GM19025 (cell line): ENCODE measurements around the gene LRRC25.
A peak's percentile ranks its signal among the peaks of the same experiment; 100 is the strongest.
"Not testable (repeated sequence)": the region's sequence is repeated elsewhere in the genome, so short reads cannot be mapped to it uniquely, and the experiment has no call there.

Experiments used
- ATAC-seq: cut with Tn5 transposase; IDR thresholded peaks from one replicate; pipeline ENCODE4 v1.9.1; 2021; ENCODE audit warnings: mild to moderate bottlenecking, low read depth, moderate library complexity; ENCODE audit not compliant: unreplicated experiment

Gene LRRC25

GRCh38 chr19:18385675-18386542 lies 11.5 kb downstream of the LRRC25 start, which contains the start of gene GDF15:
Gene GDF15, plus strand, starts transcription at chr19:18386158. Its CDS starts 32 bp downstream, at chr19:18386190.
- no peak for ATAC-seq

DNA sequence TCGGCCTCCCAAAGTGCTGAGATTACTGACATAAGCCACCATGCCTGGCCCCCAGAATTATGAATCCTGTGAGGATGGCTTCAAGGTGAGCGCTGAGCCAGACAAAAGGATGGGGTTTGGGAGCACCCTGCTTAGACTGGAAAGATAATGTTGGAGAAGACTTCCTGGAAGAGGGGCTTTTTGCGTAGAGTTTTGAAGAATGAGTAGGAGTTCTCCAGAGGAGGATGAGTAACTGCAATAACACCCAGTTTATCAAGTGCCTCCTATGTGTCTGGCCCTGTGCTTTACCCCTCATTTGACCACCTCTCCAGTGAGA lies 12.1 kb downstream of the LRRC25 start:
- ATAC-seq, result no peak

- ATAC-seq, result no peak
These were observed 12.6 kb downstream of the LRRC25 start for GRCh38 chr19:18384775-18385174.

DNA sequence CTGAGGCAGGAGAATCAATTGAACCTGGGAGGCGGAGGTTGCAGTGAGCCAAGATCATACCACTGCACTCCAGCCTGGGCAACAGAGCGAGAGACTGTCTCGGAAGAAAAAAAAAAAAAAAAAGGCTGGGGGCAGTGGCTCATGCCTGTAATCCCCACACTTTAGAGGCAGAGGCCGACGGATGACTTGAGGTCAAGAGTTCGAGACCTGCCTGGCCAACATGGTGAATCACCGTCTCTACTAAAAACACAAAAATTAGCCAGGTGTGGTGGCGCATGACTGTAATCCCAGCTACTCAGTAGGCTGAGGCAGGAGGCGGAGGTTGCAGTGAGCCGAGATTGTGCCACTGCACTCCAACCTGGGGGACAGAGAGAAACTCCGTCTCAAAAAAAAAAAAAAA lies 13.8 kb downstream of the LRRC25 start:
- ATAC-seq, result not testable (repeated sequence)

DNA sequence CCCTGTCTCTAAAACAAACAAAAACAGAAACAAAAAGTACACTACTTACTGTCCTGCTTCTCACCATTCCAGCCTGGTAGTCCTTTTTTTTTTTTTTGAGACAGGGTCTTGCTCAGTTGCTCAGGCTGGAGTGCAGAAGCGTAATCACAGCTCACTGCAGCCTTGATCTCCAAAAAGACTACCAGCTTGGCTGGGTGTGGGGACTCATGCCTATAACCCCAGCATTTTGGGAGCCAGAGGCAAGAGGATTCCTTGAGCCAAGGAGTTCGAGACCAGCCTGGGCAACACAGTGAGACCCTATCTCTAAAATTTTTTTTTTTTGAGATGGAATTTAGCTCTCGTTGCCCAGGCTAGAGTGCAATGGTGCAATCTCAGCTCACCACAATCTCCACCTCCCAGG lies 16.6 kb downstream of the LRRC25 start:
- no peak for ATAC-seq

GRCh38 chr19:18379803-18380747 lies 17.3 kb downstream of the LRRC25 start:
- ATAC-seq, result no peak

DNA sequence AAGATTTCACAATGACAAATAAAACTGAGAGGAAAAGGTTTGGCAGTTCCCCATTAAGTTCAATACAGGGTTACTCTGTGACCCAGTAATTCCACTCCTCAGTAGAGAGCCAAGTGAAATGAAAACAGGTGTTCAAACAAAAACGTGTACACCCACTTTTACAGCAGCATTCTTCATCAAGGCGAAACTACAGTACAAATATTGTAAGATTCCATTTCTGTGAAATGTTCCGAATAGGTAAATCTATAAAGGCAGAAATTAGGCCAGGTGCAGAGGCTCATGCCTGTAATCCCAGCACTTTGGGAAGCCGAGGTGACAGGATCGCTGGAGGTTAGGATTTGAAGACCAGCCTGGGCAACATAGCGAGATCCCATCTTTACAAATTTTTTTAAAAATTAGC lies 20.4 kb downstream of the LRRC25 start:
- ATAC-seq, result no peak

DNA sequence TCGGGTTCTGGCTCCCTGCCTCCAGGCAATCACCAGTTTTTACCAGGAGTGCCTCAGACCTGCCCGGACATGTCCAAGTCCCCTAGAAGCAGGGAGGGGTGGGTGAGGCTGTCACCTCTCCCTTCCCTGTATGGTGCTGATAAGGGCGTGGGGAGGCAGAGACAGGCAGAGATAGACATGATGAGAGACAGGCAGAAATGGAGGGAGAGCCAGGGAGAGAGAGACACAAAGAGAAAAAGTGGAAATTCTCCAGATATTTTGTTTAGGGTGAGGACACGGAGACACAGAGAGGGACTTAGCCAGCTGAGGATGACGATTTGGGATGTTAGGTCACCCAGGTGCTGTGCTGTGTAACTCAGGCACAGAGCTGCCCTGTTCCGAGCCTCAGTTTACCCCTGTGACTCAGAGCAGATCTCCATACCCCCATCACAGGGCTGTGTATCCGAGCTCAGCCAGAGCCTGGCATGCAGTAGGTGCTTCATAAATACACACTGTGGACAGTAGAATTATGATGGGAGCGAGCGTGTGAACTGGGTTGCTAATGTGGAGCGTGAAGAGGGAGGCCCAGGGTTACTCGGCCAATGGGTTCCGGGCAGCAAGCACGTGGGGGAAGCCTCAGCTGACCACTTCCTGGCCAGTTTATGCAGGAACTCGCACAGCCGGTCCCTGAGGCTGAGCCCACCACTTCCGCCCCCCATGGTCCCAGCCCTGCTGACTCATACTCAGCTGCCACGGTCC lies 23.4 kb downstream of the LRRC25 start:
- peak; percentile 85 for ATAC-seq

- ATAC-seq, result no peak
These were observed 24.0 kb downstream of the LRRC25 start for GRCh38 chr19:18373407-18373891.

DNA sequence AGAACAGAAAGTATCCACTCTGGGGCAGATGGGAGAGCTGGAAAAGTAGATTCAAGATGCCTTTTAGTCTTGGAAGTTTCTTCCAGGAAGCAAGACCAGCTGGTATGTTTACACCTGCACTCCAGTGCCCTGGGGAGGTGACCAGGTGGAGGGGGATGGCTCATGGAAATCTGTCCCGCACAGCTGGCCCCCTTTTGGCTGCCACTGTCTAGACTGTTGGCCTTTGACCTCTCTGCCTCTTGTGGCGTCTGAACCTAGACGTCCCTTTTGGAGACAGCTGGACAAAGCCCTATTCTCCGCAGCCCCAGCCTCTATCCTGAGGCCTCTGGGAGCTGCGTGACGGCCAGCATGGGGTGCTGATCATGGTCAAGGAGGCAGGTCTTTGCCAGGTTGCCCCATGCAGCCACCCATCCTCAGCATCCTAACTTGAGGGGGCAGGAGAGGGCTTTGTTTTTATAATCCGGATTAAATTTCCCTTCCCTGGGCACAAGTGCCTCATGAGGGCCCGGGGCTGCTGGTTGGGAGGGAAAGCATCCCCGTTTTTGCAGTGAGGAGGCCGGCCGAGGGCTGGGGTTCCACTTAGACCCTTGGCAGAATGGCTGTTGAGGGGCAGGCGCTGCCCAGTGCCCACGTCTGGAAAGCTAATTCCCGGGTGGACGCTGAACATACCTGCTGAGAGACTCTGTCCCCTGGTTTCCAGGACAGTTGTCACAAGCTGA lies 28.8 kb downstream of the LRRC25 start:
- ATAC-seq, result no peak

- ATAC-seq, result no peak
These were observed 31.4 kb downstream of the LRRC25 start for GRCh38 chr19:18366021-18366435.

GRCh38 chr19:18364826-18365528 lies 32.4 kb downstream of the LRRC25 start:
- ATAC-seq, result no peak

DNA sequence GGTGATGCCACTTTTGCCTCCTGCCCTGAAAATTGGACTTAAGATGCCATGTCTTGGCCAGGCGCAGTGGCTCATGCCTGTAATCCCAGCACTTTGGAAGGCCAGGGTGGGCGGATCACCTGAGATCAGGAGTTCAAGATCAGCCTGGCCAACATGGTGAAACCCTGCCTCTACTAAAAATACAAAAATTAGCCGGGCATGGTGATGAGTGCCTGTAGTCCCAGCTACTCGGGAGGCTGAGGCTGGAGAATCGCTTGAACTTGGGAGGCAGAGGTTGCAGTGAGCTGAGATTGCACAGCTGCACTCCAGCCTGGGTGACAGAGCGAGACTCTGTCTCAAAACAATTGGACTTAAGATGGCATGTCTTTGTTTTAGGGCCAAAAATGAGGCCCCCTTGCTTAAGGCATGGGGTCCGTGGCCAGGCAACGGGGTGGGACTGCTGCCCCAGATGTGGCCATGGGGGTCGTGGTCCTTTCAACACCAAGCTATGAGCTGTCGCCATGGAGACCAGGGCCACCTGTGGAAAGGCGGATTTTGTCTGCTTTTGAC lies 33.1 kb downstream of the LRRC25 start:
- ATAC-seq, result not testable (repeated sequence)

- no peak for ATAC-seq
These were observed 33.6 kb downstream of the LRRC25 start for GRCh38 chr19:18363787-18364186.

GRCh38 chr19:18362934-18363542 lies 34.4 kb downstream of the LRRC25 start:
- ATAC-seq, result no peak

GRCh38 chr19:18361646-18362045 lies 35.8 kb downstream of the LRRC25 start:
- ATAC-seq, result no peak

GRCh38 chr19:18357041-18357440 lies 40.4 kb downstream of the LRRC25 start:
- ATAC-seq, result no peak

DNA sequence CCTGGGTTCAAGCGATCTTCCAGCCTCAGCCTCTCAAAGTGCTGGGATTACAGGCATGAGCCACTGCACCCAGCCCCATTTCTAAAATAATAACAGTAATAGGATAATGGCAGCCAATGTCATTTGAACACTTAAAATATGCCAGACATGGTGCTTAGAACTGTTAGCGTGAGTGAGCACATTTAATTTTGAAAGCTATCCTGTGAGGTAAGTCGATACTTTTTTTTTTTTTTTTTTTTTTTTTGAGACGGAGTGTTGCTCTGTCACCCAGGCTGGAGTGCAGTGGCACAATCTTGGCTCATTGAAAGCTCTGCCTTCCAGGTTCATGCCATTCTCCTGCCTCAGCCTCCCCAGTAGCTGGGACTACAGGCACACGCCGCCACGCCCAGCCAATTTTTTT lies 42.7 kb downstream of the LRRC25 start:
- ATAC-seq, result not testable (repeated sequence)
